GM12878 (cell line): Measurements from ENCODE around the gene PLB1.

ENCODE experiments used
- BRCA1 ChIP-seq: IDR thresholded peaks from 2 replicates; pipeline ENCODE4 v1.6.1; 2011; ENCODE audit warnings: low read depth, low read length, improper control_type of control experiment
- CBX5 ChIP-seq: sonication (generic); IDR thresholded peaks from 2 replicates; pipeline ENCODE4 v1.6.1; 2016; ENCODE audit warnings: low read depth, moderate library complexity, mild to moderate bottlenecking, inconsistent platforms
- CTCF ChIP-seq, 3 experiments: IDR thresholded peaks in 2 of 3; conservative IDR thresholded peaks in 1 of 3; 2 replicates each; pipeline ENCODE4 v1.5.1; 2011; ENCODE audit warnings: low read depth in 3 of 3, low read length in 3 of 3, mild to moderate bottlenecking in 3 of 3, control low read depth in 2 of 3, moderate library complexity in 2 of 3, inconsistent platforms in 1 of 3, mixed read lengths in 1 of 3; ENCODE audit not compliant: control insufficient read depth in 2 of 3, insufficient read depth in 1 of 3; ENCODE audit errors: extremely low read depth in 1 of 3
- NFIC ChIP-seq: IDR thresholded peaks from 2 replicates; pipeline ENCODE4 v1.6.1; 2012; ENCODE audit warnings: low read depth, mild to moderate bottlenecking, inconsistent platforms, low read length, moderate library complexity
- SMC3 ChIP-seq: IDR thresholded peaks from 2 replicates; pipeline ENCODE4 v1.6.1; 2011; ENCODE audit warnings: low read length, improper control_type of control experiment, borderline replicate concordance

GRCh38 chr2:28615706-28616105 lies 119.8 kb downstream of the PLB1 start:
- TF ChIP-seq BRCA1 (no peak), CTCF (IDR thresholded peaks at IDR 0.05 in 2 of 3, conservative IDR thresholded peaks at IDR 0.05 in 1 of 3; ENCODE audit: control insufficient read depth in 2 of 3, extremely low read depth in 1 of 3, insufficient read depth in 1 of 3, low read depth in 3 of 3, low read length in 3 of 3) (no peak), SMC3 (no peak), NFIC (no peak), CBX5 (no peak)
